HG03469 (cell line): Measurements from ENCODE around the gene AUTS2.

Experiments
- ATAC-seq: cut with Tn5 transposase; IDR thresholded peaks from one replicate; pipeline ENCODE4 v1.9.1; 2021; ENCODE audit warnings: mild to moderate bottlenecking, moderate library complexity, moderate number of reproducible peaks; ENCODE audit not compliant: unreplicated experiment

AUTS2 gene

DNA sequence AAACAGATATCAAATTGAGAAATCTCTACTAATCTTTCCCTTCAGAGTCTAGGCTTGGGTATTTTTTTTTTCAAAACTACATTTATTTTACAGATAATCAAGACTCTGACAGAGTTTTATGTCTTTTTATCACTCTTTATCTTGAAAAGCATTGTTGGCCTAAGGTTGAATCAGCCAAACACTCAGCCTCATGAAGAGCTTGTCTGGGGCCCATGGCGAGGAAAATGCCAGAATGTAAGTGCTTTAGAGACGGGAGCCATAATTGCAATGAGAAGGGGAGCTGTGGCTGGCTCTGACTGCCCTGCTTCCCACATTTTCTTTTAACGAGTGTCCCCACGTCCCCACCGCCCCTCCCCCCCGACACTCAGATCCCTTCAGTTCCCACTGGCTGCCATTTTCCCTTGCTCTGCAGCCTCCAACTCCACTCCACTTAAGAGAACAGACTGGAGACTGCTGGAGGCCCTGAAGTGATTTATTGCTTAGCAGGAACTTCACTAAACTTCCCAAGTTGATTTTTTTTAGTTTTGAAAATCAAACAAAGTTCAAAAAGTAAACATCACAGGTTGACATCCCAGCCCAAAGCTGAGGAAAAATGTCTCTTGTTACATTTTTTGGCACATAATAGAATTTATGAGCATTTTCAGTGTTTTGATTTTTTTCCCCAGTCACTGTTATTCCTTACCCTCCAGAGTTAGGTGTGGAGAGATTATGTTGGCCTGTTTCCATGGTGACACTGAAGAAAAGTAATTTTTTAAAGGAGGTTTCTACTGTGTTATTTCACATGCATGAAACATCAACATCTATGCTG lies 896.2 kb downstream of the AUTS2 start:
- no peak for ATAC-seq

DNA sequence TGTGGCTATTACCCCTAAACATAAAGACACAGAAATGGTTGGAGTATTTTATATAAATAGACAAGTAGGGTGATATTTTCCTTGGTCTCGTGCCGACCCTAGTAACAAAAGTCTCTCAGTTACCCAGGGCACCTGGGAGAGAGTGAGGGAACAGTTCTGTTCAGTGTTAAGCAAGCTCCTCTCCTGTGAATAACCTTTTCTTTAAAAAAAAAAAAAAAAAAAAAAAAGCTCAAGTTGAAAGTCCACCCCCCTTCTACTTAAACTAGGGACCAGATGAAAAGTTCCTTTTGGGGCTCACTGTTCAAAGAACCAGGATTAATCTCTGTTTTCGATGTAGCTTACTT lies 896.7 kb downstream of the AUTS2 start:
- no peak for ATAC-seq

DNA sequence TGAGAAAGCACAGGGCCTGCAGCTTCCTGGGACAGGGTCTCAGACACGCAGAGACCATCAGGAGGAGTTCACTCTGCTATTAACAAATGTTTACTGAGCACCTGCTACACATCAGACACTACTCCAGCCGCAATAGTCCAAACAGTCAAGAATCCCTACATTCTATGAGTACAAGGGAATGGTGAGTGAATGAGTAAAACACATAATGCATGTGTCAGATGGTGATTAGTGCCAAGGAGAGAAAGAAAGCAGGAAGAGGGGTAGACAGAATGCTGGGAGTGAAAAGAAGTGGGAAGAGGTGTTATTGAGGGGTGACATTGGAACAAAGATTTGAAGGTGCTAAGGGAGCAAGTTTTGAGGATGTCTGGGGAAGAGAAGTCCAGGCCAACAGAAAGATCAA lies 899.5 kb downstream of the AUTS2 start:
- ATAC-seq: no peak

DNA sequence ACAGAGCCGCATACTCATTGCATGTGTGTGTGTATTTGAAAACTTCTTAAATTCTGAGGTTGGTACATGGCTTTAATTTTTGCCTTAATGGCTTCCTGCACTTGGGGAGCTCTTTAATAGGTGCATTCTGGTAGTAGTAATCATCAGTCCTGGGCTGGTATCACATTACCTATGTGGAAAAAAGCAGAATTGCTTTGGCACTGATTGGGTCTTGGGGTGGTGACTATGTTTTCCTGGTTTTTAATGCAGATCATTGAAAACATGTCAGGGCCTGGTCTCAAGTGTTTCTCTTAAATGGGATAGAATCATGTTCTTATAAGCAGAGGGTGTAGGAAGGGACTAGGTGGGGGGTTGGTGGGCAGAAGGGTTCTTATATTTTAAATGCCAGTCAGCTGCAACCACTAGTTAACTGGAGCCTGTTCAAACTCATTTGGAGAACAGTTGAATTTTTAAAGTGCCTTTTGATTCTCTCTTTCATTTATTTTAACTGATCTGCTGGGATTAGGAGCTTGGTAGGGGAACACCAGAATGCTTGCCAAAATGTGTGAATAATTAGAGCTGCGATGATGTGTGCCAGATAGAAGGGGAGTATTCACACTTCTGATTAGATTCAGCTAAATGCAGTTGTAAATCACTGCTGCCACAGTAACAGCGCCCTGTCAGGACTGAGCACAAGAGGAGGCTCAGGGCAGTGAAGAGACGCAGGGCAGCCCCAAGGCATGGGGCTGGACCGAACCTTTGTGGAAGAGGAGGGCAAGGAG lies 900.1 kb downstream of the AUTS2 start:
- no peak for ATAC-seq

DNA sequence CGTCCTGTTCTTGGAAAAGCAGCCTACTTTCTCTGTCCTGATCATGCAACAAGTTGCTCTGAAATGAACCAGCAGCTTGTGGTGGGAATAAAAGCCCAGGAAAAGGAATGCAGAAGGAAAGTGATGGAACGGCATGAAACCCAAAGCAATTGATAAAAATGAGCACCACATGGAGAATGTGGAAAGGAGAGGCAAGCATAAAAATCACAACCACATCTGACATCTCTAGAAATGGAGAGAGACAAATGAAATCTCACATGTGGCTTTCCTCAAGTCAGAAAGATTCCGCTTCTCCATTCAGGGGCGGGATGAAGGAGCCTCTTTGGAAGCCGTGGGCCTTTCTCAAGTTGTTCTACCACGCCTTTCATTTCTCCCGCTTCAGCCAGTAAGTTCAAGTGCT lies 902.0 kb downstream of the AUTS2 start:
- no peak for ATAC-seq

DNA sequence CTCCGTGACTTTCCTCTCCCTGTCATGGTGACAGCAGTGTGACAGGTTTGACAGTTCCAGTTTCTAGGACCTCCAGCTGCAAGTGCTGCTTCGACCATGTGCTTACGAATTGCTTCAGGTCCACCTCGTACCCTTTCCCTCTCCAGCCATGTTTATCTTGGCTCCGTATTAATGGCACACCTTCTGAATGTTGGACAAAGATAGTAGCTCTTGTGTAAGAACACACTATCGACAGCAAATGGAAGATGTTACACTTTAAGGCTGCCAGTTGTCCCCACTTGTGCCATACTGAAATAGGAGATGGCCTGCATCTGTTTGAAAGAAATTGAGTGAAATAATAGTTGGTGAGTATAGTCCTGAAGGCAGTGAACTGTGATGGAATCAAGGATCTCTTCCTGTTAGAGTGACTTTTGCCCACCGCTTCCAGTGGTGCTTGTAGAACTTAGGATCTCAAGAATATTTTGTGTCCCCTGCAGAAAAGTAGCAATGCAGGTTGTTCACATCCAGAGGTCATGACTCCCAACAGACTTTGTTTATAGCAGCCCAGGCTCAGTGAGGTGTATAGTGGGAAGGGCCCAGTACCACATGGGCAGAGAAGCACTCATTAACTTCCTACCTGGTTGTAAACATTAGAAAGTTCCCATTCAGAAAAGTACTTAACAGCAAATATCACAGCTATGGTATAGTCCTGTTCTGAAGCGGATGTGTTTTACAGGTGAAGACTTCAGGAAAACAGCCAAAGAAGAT lies 904.0 kb downstream of the AUTS2 start:
- no peak for ATAC-seq

DNA sequence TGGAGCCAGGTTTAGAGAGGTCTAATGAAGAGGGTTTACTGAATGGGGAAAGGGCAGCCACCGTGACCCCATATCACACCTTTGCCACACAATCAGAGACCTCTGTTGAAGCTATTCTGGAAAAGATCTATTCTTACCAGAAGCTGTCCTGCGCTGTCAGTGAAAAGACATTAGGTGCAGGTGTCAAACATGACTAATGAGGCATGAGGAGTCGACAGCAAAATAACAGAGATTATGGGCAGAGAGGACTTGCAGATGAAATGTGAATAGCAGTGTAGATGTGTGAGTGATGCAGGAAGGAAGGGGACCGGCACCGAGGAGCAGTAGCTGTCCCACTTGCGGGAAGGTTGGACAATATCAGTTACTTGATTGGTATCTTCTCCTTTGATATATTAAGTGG lies 906.0 kb downstream of the AUTS2 start:
- ATAC-seq: no peak

DNA sequence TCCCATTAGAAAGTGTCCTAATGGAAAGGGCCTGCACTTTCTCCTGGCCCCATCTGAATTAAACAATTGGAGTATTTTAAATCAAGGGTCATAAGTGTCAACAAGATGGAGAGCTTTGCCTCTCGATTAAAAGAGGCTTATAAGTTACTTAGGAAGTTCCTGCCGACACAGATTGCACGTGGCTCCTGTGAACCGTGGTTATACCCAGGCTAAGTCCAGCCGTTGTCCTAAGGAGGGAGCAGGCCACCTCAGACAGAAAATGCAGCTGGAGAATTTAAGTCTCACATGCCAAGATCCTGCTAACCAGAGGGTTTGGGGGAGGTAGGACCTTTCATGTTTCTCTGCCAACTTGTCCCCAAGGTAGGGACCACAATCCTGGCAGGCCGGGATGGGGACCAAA lies 907.2 kb downstream of the AUTS2 start:
- no peak for ATAC-seq

DNA sequence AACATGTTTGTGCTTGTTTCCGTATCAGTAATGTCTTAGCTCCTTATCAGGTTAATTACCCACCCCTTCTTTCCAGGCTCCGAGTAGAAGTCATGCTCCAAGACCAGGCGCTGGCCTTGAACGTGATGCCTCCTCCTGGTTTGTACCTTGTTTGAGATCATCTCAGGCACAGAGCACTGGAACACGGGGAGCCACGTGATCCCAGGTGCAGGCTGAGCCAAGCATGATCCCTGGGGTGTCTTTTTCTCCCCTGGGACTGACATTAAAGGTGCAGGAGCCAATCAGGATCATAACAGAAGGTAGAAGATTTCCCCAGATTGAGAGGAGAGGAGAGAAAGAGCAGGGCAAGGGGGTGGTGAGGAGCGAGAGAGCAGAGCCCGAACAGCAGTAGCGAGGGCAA lies 907.6 kb downstream of the AUTS2 start:
- ATAC-seq: no peak

DNA sequence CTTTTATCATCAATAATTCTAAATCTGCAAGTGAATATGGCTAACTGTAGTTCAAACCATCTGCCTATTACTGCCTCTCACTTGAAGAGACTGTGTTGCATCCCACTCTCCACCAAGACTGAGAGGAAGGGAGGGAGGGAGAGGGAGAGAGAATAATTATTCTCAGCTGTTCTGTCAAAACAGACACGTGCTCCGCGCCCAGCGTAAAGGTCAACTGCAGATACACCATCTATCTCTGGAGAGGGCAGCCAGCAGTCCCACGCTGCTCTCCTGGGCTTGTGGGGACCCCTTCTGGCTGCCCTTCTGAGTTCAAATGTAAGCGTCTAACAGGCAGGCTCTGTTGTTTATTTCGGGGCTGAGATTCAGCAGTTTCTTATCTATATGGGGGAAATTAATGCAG lies 908.2 kb downstream of the AUTS2 start:
- no peak for ATAC-seq

DNA sequence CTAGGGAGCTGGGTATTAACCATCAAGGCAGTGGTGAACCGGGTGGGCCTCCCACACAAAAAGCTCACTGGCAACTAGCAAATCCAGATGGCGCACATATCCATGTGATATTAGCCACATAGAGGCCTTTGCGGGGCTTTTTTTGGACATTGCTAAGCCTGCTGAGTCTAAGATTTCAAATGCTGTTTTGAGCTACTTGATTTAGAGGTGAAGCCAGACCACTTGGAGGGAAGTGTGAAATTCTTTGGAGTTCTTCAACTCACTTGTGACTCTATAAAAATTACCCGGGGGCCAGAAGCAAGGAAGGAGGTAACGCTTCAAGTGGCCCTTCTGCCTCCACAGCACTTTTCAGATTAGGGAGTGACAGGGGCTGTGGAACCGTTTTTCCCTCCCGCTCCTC lies 913.9 kb downstream of the AUTS2 start:
- no peak for ATAC-seq

DNA sequence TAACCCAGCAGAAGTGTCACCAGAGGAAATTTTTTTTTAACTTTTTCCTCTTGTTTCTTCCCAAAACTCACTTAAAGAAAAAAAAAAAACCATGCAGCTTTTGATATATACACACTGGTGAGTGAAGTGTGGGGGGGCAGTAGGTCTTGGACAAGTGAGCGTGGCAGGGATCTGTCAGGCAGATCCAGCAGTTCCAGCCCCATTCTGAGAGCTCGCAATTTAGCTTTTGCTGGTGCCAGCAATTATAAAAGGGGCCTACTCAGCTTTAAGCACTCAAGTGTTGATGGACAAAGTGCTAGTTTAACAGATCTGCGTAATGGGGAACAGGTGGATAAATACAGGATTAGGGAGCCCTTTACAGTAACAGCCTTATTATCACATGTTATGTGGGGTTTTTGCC lies 914.5 kb downstream of the AUTS2 start:
- ATAC-seq: no peak

DNA sequence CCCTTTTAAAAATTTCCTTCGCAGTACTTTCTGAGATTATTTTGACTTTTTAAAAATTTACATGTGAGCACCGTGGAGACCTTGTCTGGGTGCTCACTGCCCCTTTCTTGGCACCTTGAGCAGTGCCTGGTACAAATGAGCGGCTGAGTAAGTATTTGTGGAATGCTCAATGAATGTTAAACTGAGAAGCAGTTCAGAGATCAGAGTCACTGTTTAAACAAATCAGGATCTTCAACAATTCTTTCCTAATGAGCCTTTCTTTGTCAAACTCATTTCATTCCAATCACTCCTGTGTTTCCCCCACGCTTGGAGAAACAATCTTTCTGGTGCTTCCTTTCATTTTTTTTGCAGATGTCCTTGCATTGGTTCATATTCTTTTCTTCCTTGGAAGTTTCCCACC lies 922.3 kb downstream of the AUTS2 start:
- no peak for ATAC-seq

DNA sequence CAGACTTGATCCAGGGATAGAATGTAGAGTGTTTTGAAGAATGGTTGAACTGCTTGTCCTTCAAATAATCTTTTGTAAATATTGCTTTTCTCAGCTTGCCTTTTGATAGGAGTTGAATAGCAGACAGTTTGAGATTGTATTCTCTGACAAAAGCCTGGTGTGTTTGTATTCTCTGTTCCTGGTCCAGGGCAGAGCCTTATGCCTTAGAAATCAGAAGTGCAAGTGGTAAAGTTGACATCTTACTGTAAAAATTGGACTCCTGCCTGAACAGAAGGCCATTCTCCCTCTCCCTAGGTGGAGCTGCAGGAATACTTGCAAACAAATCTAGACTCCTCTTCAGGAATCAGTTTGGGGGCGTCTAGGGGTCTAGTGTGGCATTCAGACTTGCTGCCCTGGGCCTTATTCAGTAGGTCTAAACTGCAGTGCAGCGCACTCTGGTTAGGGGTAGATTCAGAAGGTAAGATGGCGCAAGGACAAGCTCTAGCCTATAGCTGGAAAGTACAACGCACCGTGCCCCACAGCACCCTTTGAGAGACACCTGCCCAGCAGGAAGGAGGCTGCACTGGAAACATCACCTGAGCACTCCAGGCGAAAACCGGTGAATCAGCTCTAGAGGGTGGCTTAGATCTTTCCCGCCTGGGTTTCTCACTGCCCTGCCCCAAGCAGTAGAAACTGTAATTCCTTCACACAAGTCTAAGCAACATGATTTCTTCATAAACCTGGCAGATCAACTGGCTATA lies 925.1 kb downstream of the AUTS2 start:
- ATAC-seq: no peak

DNA sequence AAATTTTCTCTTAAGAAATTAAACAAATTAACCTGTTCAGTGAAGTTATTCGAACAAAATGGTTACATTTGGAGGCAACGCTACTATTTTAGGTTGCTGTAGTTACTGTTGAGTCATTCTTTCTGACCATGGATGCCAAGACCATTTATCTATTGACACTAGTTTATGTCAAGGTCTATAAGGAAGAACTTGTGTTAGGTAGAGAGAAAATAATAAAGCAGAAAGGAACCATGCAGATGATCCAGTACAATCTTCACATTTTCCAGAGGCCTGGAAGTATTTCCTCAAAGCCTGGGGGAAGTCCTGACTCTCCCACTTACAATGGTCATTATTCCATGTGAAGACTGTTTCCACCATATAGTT lies 925.7 kb downstream of the AUTS2 start:
- ATAC-seq: no peak

DNA sequence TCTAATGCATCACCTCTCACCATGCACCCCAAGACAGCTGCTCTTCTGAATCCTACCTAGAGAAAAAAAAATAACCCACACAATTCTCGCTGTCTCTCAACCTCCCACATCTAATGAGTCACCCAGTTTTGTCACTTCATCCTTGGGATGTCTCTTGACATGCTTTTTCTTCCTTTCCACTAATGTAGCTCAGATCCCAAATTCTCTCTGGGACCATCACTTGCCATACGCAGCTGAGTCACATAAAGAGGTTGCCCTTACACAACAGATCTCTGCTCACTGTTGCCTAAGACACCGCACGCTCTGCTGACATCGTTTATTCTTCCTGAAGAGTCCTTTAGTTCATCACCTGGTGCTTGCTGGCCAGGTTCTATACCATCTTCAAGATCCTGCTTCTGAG lies 927.7 kb downstream of the AUTS2 start:
- no peak for ATAC-seq

DNA sequence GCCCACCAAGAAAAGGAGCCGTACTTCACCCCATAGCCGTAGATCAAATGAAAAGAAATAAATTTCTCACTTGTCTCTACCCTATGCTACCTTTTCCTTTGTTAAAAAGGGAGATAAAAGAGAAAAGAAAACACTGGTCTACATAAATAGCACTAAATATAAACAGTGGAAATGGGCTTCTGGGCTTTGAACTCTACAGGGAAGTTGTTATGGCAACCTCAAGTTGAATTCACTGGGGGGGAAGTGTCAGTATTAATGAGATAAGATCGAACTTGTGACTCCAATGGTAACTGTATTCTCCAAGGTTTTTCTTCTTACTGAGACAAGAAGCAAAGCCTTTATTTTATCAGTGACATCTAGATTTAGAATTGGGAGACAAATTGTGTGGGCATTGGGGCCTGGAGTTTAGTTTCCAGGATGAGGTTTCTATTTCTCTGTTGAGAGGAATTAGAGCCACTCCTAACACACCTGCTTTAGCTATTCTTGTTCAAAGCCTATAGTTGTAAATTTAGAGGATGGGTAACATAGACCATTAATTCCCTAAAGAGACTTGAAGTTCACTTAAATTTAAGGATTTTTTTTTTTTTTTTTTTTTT lies 929.3 kb downstream of the AUTS2 start:
- ATAC-seq: no peak

DNA sequence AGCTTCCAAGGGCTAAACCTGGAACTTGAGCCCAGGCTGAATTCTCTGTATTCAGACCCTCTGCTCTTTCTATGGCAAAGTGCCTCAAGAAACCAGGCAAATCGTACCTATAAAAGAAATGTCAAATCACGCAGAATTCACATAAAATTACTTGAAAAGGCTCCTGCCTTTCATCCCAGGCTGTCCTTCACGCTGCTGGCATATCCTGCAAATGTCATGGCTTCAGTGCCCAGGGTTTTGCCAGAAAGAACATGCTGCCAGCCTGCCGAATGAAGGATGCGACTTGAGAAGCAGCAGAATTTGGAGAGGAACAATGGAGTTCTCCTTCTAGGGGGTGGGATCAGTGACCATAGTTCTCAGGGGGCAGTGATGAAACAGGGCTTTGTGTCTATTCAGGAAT lies 931.2 kb downstream of the AUTS2 start:
- no peak for ATAC-seq

DNA sequence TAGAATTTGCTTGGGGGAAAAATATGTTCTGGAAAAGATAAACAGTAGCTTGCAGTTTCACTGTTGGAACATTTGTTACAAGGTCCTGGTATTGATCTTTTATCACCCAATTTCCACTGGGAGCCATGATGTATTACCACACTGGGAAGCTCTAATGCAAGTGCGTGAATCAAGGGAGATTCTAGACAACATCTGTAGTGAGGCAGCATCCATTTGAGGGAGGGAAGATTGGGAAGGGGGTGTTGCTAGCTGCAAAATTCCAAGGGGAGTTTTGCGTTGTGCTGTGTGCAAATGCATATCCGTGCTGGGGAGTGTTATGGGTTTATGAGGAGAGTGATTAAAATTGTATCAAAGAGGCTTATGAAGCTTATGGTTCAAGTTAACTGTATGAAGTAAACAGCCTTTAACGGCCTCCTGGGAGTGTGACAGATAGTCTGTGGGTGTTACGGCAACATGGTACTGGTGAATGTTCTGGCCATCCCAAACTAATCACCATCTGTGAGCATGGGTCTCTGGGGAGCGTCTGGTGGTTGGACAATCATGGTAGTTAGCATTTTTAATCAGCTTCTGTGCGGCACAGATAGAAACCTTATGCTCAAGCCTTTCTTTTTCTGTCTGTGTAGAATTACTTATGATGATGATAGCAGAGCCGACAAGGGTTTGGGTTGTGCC lies 931.8 kb downstream of the AUTS2 start:
- no peak for ATAC-seq

DNA sequence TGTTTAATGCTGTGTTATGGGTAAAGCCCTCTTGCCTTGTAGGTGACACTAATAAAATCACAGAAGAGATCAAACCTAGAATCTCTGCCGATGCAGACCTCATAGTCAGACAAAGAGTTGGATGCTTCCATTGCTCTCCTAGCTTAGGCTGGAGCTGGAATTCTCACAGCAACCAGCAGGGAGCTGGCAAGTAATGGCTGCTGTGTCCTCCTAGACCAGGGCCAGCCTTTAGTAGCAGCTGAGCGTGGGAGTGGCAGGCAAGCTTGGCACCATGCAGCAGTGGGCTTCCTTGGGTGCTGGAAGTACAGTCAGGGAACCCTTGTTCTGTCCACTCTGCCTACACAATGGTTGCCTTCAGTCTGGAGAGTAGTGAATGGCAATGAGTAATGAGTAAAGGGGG lies 935.3 kb downstream of the AUTS2 start:
- no peak for ATAC-seq
